ENCODE measurements around the gene RASA4B.

- TF ChIP-seq CTCF (IDR thresholded peaks at IDR 0.05), result no peak
- no peak for TF ChIP-seq EP300 (IDR thresholded peaks at IDR 0.05)
- TF ChIP-seq POLR2A (IDR thresholded peaks at IDR 0.05), result no peak
These were observed 57.1 kb downstream of the RASA4B start for GRCh38 chr7:102460467-102460866.

Data from tibial nerve (tissue), 4 donors.